Muscle of back (tissue), 11 donors: ENCODE results near the gene CLDN14. TPM values are rescaled to one million over a fixed set of nuclear protein-coding genes. Genes with fewer than 3 reads are reported as not detected.
A peak's percentile ranks its signal among the peaks of the same experiment; 100 is the strongest.

Experiments
- DNase-seq, 3 donors: peaks; one replicate each; pipeline versions ENCODE4 v3.0.0 to v3.0.0-alpha.2; 2013
- polyA plus RNA-seq, 10 donors: library from polyadenylated mRNA; unstranded; fragments of 120-200 nt; gene quantifications; one replicate each; pipeline ENCODE4 v1.2.1, GENCODE V29; 2013; ENCODE audit not compliant: insufficient read length in 10 of 10

CLDN14 gene
- polyA plus RNA-seq, 10 donors = 0.57 to 5.9 (median 3.2) TPM

DNA sequence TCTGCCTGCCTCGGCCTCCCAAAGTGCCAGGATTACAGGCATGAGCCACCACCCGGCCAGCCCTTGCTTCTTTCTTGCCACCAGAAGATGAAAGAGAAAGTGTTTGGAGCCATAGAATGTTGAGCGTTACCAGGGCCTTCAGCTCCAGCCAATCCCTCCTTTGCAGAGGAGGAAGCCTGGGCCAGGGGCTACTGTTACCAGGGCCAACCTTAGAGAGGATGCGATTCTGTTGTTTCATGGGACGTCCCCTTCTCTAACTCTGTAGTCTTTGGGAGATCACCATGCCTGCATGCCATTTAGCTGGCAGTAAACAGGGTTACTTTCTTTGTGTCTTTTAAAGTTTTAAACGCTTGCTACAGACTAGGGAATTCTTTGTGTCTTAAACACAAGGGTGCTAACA lies 45.8 kb downstream of the CLDN14 start:
- DNase-seq = no peak

DNA sequence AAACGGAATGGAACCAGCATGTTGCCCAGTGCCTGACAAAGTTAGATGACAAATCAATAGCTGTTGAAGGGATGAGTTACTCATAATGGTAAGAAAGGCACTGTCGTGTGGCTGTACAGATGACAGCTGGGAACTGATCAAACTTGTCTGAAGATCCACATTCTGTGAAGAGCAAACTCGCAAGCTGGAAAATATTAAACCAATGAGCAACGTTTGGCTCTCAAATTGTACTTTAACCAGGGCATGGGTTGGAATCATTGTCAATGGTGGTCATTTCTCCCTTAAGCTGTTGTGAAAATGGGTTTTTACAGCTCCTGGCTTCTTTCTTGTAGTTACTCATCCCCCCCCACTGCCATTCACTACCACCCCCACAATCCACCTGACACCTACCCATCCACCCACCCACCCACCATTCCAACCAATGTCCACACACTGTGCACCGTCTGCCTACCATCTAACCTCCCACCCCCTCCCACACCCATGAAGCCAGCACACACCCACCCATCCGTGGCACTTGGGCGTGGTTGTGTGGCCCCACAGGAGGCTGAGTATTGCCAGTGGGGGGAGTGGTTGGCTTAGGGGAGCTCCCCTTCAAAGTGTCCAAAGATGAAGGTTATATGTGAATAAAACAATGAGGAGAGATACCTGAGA lies 46.7 kb downstream of the CLDN14 start:
- DNase-seq = no peak

DNA sequence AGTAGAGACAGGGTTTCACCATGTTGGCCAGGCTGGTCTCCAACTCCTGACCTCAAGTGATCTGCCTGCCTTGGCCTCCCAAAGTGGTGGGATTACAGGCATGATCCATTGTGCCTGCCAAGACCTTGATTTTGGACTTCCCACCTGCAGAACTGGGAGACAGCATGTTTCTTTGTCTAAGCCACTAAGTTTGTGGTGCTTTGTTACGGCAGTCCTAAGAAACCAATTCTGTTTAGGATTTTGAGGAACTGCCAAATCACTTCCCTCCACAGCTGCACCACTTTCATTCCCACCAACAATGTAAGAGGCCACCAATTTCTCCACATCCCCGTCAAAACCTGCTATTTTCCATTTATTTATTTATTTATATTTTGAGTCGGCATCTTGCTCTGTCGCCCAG lies 48.7 kb downstream of the CLDN14 start:
- peak in 1 of 3 donors; percentile 30 for DNase-seq

DNA sequence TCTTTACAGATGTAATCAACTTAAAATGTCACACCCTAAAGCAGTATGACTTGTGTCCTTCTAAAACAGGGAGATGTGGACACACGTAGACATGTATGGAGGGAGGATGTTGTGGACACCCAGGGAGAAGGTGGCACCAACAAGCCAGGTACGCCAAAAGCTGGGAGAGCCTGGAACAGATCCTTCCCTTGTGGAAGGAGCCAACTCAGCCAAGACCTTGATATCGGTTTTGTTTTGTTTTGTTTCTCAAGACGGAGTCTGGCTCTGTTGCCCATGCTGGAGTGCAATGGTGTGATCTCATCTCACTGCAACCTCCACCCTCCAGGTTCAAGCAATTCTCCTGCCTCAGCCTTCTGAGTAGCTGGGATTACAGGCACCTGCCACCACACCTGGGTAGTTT lies 49.1 kb downstream of the CLDN14 start:
- peak in 1 of 3 donors; percentile 9 for DNase-seq

DNA sequence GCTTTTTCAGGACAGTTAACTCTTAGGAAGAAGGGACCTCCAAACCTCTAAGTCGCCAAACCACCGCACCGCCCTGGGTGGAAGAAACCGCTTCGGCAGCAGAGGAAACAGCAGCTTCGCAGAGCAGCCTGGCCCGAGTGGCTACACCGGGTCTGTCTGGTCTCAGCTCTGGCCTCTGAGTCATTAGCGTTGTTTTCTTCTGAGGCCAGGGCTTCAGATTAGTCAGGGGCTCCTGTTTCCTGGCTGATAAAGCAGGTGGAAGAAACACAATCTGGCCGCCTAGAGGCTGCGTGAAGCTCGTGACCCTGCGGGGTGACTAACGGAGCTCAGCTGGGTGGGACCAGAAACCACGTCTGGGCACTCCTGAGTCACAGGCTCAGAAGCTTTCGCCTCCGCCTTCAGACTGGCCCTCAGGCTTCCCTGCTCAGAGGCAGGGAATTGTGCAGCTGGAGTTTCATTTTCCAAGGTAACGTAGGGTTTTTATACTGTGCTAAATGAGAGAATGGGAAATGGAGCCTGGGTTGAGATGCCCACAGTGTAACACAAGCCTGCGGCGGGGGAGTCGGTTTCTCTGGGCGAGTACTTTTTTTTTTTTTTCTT lies 49.9 kb downstream of the CLDN14 start:
- DNase-seq = peak; percentile 41 to 94 (median 72)

DNA sequence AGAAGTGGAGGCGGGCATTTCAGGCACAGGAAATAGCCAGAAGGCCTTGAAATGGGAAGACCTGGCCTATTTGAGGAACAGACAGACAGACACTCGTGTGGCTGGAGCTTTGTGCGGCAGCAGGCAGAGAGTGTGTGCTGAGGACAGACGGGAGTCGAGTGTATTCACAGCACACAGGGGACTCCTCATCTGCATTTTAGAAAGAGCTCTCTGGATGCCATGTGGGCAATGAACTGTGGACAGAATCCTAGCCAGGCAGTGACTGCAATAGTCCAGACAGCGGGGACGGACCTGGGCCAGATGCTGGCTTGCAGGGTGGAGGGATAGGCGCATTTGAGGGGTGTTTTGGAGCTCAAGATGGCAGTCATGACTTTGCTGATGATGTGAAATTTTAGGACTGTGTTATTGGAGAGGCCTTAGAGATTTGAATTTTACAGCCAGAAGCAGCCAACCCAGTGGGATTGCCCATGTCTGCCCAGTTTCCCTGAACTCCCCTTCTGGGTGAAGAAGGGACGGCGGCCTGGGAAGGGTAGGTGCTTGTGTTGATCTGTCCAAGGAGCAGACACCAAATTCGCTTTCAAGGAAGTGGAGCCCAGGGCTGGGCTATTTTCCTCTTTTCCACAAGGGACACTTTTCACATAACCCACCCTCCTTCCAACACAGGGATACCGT lies 51.0 kb downstream of the CLDN14 start:
- DNase-seq = no peak

DNA sequence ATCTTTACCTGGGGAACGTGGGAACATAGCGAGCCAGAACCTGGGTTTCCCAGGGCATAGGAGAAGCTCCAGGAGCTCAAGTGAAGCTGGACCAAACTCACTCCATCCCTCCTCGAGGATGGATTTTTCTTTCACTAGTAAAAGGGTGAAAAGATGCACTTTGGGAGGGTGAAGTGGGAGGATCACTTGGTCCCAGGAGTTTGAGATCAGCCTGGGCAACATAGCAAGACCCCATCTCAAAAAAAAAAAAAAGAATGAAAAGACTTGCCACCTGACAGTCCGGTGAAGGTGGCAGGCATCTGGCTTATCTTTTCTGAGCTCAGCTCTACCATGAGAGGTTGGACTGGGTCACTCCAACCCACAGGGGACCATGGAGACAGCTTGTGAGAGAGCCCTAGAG lies 52.4 kb downstream of the CLDN14 start:
- no peak for DNase-seq

DNA sequence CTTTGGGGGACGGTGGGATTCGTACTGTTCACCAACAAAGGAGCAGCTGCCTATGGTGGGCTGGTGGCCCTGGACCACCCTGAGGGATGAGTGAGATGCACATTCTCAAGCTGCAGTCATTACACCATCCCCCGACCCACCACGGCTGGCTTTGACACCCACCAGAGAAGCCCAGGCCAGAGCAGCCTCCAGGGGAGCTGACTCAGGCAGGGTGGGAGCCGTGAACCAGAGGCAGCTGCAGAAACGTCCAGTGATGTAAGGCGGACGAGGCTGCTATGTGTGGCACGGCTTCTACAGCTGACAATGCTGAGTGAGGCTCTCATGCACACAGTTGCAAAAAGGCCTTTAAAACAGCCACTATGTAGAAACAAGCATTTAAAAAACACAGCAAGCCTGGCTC lies 54.6 kb downstream of the CLDN14 start:
- DNase-seq = peak; percentile 21 to 75 (median 38)

DNA sequence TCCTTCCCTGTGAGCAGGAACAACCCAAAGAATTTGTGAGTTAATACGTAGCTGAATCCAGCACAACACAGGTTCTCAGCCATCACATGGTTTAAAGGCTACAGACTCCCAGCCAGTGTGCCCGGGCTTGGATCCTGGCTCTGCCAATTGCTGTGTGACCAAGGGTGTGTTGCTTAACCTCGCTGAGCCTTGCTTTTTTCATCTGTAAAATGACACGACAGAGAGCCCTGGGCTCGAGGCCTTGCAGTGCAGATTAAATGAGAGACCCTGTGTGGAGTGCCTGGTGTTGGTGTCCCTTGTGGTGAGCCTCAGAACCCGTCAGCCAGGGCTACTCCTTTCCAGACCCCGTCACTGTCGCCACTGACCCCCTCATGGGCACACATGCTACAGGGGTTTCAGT lies 55.3 kb downstream of the CLDN14 start:
- DNase-seq = peak in 1 of 3 donors; percentile 22

DNA sequence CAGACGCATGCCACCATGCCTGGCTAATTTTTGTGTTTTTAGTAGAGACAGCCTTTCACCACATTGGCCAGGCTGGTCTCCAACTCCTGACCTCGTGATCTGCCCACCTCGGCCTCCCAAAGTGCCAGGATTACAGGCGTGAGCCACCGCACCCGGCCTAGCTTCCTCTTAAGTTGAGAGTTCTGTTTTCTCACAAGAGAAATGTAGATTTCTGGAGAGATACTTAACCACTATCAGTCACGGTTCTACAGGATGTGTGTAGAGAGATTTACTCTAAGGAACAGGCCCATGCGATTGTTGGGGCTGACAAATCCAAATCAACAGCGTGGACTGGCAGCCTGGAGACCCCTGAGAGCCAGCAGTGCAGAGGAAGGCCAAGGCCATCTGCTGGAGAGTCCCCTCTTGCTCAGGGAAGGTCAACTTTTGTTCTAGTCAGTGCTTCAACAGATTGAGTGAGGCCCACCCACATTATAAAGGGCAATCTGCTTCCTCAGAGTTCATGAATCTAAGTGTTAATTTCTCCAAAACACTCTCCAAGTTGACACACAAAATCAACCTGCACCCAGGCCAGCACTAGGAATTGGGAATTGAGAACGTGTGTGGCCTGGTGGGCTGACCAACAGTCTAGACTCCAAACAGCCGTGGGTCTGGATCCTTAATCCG lies 56.0 kb downstream of the CLDN14 start:
- DNase-seq = peak in 1 of 3 donors; percentile 26

DNA sequence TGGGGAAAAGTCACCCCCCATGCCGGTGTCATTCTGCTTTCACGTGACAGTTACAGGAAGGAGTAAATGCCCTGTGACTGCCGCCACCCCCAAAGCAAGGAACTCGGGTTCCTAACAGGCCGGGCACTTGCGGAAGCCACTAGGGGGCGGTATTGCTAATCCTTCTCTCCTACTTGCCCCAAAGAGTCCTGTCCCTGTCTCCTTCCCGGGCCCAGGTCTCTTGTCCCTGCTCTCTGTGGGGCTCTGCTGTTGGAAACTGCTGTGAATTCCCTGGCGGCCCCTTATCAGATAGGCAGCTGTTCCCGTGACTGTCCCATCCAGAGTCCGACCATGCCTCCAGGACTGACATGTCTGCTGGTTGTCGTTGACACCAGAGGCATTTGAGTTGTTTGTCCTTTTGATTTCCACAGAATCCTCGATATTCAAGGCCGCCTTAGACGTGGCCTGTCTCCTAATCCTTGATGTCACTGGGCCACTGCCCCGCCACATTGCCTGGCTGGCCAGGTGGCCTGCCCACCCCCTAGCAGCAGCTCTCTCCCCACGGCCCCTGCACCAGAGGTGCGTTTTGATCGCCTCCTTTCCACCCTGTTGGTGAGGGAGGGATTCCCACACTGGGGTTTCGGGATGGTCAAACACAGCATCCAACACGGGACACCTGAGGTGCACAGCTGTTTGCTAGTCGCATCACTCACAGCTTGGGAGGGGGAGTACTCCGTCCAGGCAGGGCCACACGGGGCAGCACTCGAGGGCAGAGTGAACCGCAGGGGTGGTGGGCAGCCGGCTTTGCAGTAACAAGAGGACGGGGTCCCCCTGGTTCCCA lies 57.4 kb downstream of the CLDN14 start:
- DNase-seq = peak in 1 of 3 donors; percentile 35

DNA sequence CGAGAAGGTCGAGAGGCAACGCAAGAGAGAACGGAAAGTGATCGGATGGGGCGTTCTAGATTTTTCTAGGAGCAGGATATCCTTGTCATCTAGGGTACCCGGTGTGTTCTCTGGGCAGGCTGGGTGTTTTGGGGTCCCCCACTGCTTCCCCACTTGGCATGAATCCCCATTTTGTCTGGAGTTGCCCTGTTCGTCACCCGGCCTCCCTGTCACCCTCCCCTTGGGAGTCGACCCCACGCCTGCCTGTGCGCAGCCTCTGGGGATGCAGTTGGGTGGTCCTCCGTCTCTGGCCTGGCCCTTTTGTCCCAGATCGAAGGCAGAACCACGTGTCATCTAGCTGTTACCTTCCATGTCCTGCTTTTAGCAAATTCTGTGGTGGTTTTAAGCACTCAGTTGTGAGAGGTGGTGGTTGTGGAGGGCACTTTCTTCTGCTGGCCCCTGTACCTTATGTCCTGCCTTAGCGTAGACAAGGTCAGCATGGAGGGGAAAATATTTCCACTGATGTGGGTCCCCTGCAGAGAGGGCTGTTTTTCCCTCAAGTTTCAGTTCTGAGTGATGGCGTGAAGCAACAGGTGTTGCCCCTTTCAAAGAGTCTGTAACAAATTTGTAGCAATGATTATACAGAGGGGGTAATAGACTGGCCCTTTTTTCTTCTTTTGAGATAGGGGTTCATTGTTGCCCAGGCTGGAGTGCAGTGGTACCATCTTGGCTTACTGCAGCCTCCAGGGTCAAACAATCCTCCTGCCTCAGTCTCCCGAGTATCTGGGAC lies 59.2 kb downstream of the CLDN14 start:
- no peak for DNase-seq

DNA sequence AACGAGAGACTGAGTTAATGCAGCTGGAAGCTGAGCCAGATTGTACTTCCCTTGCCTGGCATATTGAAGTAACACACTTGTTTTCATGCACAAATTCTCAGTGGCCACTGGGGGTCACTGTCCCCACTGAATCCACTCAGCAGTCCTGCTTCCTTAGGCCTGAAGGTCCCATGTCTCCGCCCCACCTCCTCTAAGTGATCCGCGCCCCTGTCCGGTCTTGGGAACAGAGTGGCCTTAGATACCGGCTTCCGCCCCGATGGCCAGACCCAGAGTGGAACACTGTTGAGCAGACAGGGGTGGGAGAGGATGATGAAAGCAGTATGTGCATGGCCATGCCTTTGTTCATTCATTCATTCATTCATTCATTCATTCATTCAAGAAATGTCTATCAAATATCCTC lies 59.9 kb downstream of the CLDN14 start:
- DNase-seq = peak; percentile 75 to 90 (median 77)

DNA sequence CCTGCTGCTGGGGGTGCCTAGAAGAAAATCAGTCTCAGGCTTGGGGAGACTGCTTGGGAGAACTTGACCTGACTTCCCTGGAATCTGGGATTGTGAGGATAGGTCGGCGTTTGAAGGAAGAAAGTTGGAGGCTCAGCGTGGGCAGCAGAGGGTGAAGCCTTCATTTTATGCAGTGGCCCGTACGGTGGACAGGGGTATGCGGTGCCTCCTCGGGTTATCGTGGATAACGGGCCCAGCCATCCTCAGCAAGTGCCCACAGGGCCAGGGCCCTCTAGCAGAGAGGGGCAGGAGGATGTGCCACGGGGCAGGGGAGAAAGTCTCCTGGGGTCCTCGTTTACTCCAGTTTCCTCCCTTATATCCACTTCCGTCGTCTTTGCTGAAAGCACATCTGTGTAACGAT lies 60.7 kb downstream of the CLDN14 start:
- DNase-seq = no peak

DNA sequence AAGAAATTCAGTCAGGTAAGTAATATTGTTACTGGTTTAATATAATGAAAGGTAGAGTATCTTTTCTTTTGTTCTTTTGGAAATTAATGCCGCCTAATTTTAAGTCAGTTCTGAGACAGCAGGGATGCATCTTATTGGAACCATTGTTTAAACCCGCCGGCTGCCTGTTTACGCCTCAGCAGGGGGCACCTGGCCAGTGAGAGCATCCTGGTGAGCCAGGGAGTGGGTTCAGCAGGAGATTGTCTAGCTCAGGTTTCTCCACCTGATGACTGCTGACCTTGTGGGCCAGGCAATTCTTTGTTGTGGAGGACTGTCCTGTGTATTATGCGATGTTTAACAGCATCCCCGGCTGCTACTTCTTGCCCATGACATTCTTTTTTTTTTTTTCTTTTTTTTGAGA lies 64.5 kb downstream of the CLDN14 start:
- DNase-seq = no peak

DNA sequence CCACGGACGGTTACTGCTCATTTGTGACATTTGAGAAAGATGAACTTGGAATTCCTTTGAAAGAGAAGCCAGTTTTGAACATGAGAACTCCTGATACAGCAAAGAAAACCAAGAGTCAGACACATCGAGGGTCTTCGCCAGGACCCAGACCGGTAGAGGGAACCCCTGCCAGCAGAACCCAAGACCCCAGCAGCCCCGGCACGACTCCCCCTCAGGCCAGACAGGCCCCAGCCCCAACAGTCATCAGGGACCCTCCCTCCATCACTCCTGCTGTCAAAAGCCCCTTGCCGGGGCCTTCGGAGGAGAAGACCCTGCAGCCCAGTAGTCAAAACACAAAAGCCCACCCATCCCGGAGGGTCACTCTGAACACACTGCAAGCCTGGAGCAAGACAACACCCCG lies 67.0 kb downstream of the CLDN14 start:
- DNase-seq = no peak

DNA sequence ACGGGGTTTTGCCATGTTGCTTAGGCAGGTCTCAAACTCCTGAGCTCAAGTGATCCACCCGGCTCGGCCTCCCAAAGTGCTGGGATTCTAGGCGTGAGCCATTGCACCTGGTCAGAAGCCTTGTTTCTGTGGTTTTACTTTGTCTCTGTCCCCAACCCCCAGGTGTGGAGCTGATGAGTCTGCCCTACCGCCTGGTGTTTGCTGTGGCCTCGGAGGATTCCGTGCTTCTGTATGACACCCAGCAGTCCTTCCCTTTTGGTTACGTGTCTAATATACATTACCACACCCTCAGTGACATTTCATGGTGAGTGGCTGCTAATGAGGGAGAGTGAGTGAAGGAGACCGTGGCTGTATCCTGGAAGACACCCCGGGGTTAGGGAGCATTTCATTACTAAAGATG lies 68.6 kb downstream of the CLDN14 start:
- DNase-seq = no peak
